Heart right ventricle (tissue), 16 donors: Measurements from ENCODE around the gene TRIM14. TPM values are rescaled to one million over a fixed set of nuclear protein-coding genes. Genes with fewer than 3 reads are reported as not detected.

Source experiments
- ATAC-seq, 8 donors: fragments of 200-7000 bp; cut with Tn5 transposase; one replicate each; pipeline ENCODE4 v1.9.1; 2020; ENCODE audit warnings: mild to moderate bottlenecking in 8 of 8, moderate library complexity in 8 of 8, moderate number of reproducible peaks in 1 of 8
- DNase-seq, 2 donors: peaks; one replicate each; pipeline ENCODE4 v3.0.0-alpha.2; 2020
- H3K27ac ChIP-seq, 10 donors: fragments of 200-600 bp; sonication (generic) in 2 of 10; one replicate each; pipeline versions ENCODE4 v1.5.0 to v1.8.0; 2020 to 2022; ENCODE audit warnings: mild to moderate bottlenecking in 3 of 10
- H3K27me3 ChIP-seq, 7 donors: fragments of 200-600 bp; one replicate each; pipeline ENCODE4 v1.8.0; 2021 to 2022; ENCODE audit warnings: mild to moderate bottlenecking in 2 of 7
- H3K36me3 ChIP-seq, 9 donors: fragments of 200-600 bp; sonication (generic) in 1 of 9; one replicate each; pipeline versions ENCODE4 v1.5.0 to v1.8.0; 2020 to 2022; ENCODE audit warnings: mild to moderate bottlenecking in 2 of 9
- H3K4me1 ChIP-seq, 9 donors: fragments of 200-600 bp; sonication (generic) in 1 of 9; one replicate each; pipeline versions ENCODE4 v1.5.0 to v1.8.0; 2020 to 2022; ENCODE audit warnings: mild to moderate bottlenecking in 4 of 9
- H3K4me3 ChIP-seq, 10 donors: fragments of 200-600 bp; sonication (generic) in 2 of 10; one replicate each; pipeline versions ENCODE4 v1.5.0 to v1.8.0; 2020 to 2022; ENCODE audit warnings: mild to moderate bottlenecking in 7 of 10, moderate library complexity in 2 of 10
- H3K9me3 ChIP-seq, 11 donors: fragments of 200-600 bp in 10 of 11; sonication (generic) in 2 of 11; one replicate each; pipeline versions ENCODE4 v1.5.0 to v1.8.0; 2013 to 2022; ENCODE audit warnings: mild to moderate bottlenecking in 2 of 11, control low read depth in 1 of 11, moderate library complexity in 1 of 11
- WGBS, 2 donors: extraction: QIAGEN DNeasy Blood & Tissue Kit; methylation state at CpG; one replicate each; pipeline ENCODE4 v1.1.7; 2013; ENCODE audit warnings: inconsistent platforms in 1 of 2; 5-methylcytosine and 5-hydroxymethylcytosine counted together
- intact Hi-C, 10 donors: fragments of 100-400 bp; cut with DNase I; formaldehyde crosslinking; loops; one replicate each; pipeline versions ENCODE4 v1.11.1 to v1.14.2; 2022
- polyA plus RNA-seq, 2 donors: library from polyadenylated mRNA; stranded (reverse); fragments of 200-250 nt; gene quantifications; one replicate each; pipeline ENCODE4 v1.2.3, GENCODE V29; 2013
- total RNA-seq, 10 donors: library from RNA; stranded (reverse); fragmentation: NEBNext Ultra II Directional in 3 of 10; extraction: Animal tissue kit (Norgen Biotek cat#: 25700) in 3 of 10; gene quantifications; one replicate each; pipeline versions ENCODE4 v1.2.1 to v1.2.4, GENCODE V29; 2021 to 2023
- TF ChIP-seq, protein P1 (sequence below), 9 donors: fragments of 200-600 bp; sonication (generic) in 2 of 9; IDR thresholded peaks; one replicate each; pipeline versions ENCODE4 v1.5.0 to v1.8.0; 2021 to 2022; ENCODE audit warnings: antibody characterized with exemption in 9 of 9, mild to moderate bottlenecking in 5 of 9, moderate library complexity in 1 of 9
- donor health status: Arrhythmogenic right ventricular cardiomyopathy.
- donor health status: ischemic (EF 13 %, LVEDD 7.1; RV severe dilation, severe dysfunction).
- donor health status: healthy with polysubstance abuse.
- donor health status: DM: no; HTN: yes; CAD: no.
- donor health status: DM: no; HTN: no; CAD: no.
- donor health status: ischemic (EF 25% LVEDD 6.9; RV normal size, moderate dysfunction).
- donor health status: ischemic (EF 25% LVEDD 5.7; RV mildly dilated, moderate dysfunction).
- donor health status: healthy.
- donor health status: DM: yes; HTN: yes; CAD: no.
- donor health status: Ischemic cardiomyopathy.
- donor health status: ischemic (EF 35%, LVEDD 5.7; RV mildly dilated, moderate dysfunction).
- donor health status: nonischemic (EF 11% LVEDD 7.7; RV severe dilation, severe dysfunction).
- donor health status: DM: yes; HTN: yes; CAD: no.
- donor health status: PGD.
- donor health status: ischemic (EF 29% LVEDD 5.4; RV normal size, mild dysfunction).
- donor health status: nonischemic (EF 23%, LVEDD 6.1; RV moderate dilation, normal function).

The TRIM14 gene
- total and polyA plus RNA-seq, 12 donors, result 0.47 to 11.2 (median 1.6) TPM

DNA sequence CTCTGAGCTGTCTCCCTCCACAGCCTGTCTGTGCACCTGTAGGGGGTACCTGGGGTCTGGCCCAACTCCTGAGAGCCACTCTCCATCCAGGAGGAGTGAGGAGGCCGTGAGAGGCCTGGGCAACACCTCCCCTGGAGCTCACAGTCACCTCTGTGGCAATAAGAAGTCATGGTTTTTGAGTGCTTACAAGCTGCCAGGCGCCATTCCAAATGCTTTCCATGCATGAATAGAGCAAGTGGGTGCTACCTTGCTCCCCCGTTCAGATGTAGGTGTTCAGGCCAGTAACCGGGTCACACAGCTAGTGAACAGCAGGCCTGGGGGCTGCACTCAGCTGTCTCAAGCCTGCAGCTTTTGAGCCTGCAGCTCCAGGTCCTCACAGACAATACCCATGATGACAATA is 42.8 kb upstream of the TRIM14 start:
- WGBS, 2 donors, result 81 to 90% methylated on average over 4 of the region's 4 CpGs
- no peak for ATAC-seq
- no peaks in the 10 kb centered on the region for H3K27me3 ChIP-seq
- no peaks in the 10 kb centered on the region for H3K36me3 ChIP-seq
- no peak overlapping the region for H3K27ac ChIP-seq
- no peaks in the 10 kb centered on the region for H3K4me1 ChIP-seq
- TF ChIP-seq, protein P1, sequence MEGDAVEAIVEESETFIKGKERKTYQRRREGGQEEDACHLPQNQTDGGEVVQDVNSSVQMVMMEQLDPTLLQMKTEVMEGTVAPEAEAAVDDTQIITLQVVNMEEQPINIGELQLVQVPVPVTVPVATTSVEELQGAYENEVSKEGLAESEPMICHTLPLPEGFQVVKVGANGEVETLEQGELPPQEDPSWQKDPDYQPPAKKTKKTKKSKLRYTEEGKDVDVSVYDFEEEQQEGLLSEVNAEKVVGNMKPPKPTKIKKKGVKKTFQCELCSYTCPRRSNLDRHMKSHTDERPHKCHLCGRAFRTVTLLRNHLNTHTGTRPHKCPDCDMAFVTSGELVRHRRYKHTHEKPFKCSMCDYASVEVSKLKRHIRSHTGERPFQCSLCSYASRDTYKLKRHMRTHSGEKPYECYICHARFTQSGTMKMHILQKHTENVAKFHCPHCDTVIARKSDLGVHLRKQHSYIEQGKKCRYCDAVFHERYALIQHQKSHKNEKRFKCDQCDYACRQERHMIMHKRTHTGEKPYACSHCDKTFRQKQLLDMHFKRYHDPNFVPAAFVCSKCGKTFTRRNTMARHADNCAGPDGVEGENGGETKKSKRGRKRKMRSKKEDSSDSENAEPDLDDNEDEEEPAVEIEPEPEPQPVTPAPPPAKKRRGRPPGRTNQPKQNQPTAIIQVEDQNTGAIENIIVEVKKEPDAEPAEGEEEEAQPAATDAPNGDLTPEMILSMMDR (IDR thresholded peaks at IDR 0.05), result no peak
- no peak for DNase-seq
- no peaks in the 10 kb centered on the region for H3K9me3 ChIP-seq
- no peak overlapping the region for H3K4me3 ChIP-seq
- intact Hi-C loops, result no loop called here

GRCh38 chr9:98159790-98160189 is 40.8 kb upstream of the TRIM14 start:
- DNase-seq (no peak), ATAC-seq (no peak)
- Histone ChIP-seq H3K4me3 (no peak overlapping the region), H3K4me1 (no peaks in the 10 kb centered on the region), H3K27ac (no peak overlapping the region), H3K9me3 (no peaks in the 10 kb centered on the region), H3K36me3 (no peaks in the 10 kb centered on the region), H3K27me3 (no peaks in the 10 kb centered on the region)
- intact Hi-C loops, result loop anchor here in 1 of 10 donors (10.0 kb wide), 1 partner anchor 65 kb away; no protein-coding TSS in a partner anchor
- TF ChIP-seq, protein P1 (IDR thresholded peaks at IDR 0.05), result no peak
- WGBS, 2 donors, result 53 to 69% methylated on average over 6 of the region's 6 CpGs

DNA sequence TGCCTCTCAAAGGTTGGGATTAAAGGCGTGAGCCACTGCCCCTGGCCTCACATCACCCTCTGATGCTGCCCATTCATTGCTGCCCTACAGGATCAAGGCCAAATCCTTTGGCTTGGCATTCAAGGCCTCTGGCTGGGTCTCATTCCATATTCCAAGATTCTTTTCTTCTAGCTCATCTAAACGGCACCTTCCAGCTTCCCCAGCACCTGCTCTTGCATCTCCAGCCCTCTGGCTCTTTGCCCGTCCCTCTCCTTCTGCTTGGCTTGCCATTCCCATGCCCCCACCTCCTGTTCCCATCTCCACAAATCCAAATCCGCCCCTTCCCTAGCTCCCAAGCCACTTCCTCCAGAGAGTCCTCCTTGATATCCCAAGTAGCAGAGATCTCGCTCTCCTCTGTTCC is 40.3 kb upstream of the TRIM14 start:
- ATAC-seq (no peak), DNase-seq (no peak)
- TF ChIP-seq, protein P1 (IDR thresholded peaks at IDR 0.05), result no peak
- no peaks in the 10 kb centered on the region for H3K27me3 ChIP-seq
- intact Hi-C loops, result loop anchor here in 1 of 10 donors (10.0 kb wide), 1 partner anchor 64 kb away; no protein-coding TSS in a partner anchor
- H3K4me3 ChIP-seq, result no peak overlapping the region
- 92 to 95% methylated on average over 5 of the region's 5 CpGs for WGBS, 2 donors
- no peaks in the 10 kb centered on the region for H3K4me1 ChIP-seq
- no peak overlapping the region for H3K27ac ChIP-seq
- no peaks in the 10 kb centered on the region for H3K9me3 ChIP-seq
- H3K36me3 ChIP-seq, result no peaks in the 10 kb centered on the region

DNA sequence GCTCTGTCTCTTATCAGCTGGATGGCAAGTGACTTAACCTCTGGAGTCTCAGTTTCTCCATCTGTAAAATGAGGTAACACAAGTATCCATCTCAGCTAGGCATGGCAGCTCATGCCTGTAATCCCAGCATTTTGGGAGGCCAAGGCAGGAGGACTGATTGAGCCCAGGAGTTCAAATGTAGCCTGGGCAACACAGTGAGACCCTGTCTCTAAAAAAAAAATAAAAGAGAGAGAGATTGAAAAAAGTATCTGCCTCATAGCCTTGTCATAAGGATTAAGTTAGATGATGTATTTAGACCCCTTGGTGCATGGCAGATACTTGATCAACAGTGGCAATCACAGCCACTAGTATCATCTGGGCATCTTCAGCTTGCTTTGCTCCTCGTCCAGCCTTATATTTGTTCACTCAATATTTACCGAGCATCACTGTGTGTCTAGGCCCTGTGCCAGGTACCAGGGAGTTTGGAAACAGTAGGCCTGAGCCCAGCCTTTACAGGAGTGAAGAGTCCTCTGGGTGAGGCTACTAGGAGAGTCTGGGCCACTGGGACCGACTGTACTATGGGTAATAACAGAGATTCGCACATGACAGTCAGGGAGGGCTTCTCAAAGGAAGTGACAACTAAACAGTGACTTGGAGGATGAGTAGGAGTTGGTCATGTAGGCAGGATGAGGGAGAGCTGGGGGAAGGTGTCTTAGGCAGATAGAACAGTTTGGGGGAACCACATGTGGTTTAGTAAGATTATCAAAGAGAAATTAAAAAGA is 39.2 kb upstream of the TRIM14 start:
- Histone ChIP-seq H3K4me3 (no peak overlapping the region), H3K9me3 (no peaks in the 10 kb centered on the region), H3K27me3 (no peaks in the 10 kb centered on the region), H3K4me1 (no peaks in the 10 kb centered on the region), H3K36me3 (no peaks in the 10 kb centered on the region), H3K27ac (no peak overlapping the region)
- ATAC-seq (no peak), DNase-seq (no peak)
- 80 to 84% methylated on average over 4 of the region's 4 CpGs for WGBS, 2 donors
- TF ChIP-seq, protein P1 (IDR thresholded peaks at IDR 0.05), result no peak
- intact Hi-C loops, result loop anchor here in 1 of 10 donors (10.0 kb wide), 1 partner anchor 63 kb away; no protein-coding TSS in a partner anchor
